GM23338 (cell line): ENCODE measurements around the gene OPRD1. TPM values are rescaled to one million over a fixed set of nuclear protein-coding genes. Genes with fewer than 3 reads are reported as not detected.
"Not testable (repeated sequence)": the region's sequence is repeated elsewhere in the genome, so short reads cannot be mapped to it uniquely, and the experiment has no call there.

Source experiments
- ATAC-seq: fragments of 200-7000 bp; cut with Tn5 transposase; 3 replicates; pipeline ENCODE4 v1.9.1; 2020
- DNase-seq: peaks from one replicate; pipeline ENCODE4 v3.0.0-alpha.2; 2015; ENCODE audit warnings: low spot score
- H2AFZ ChIP-seq: fragments of 200-600 bp; sonication (generic); 2 replicates; pipeline ENCODE4 v1.8.0; 2016; ENCODE audit warnings: antibody characterized with exemption, mild to moderate bottlenecking, moderate library complexity
- H3F3A ChIP-seq: fragments of 200-600 bp; sonication (generic); replicated peaks from 2 replicates; pipeline ENCODE4 v1.8.0; 2017; ENCODE audit warnings: antibody characterized with exemption, mixed run types, low read depth
- H3K27ac ChIP-seq: fragments of 200-600 bp; sonication (generic); 2 replicates; pipeline ENCODE4 v1.6.1; 2016; ENCODE audit warnings: low read depth
- H3K27me3 ChIP-seq: fragments of 200-600 bp; sonication (generic); 2 replicates; pipeline ENCODE4 v1.8.0; 2016; ENCODE audit warnings: mild to moderate bottlenecking, mixed run types, moderate library complexity; ENCODE audit not compliant: insufficient read depth
- H3K36me3 ChIP-seq: fragments of 200-600 bp; sonication (generic); 2 replicates; pipeline ENCODE4 v1.8.0; 2016; ENCODE audit warnings: mild to moderate bottlenecking; ENCODE audit not compliant: insufficient read depth
- H3K4me1 ChIP-seq: fragments of 200-600 bp; sonication (generic); 2 replicates; pipeline ENCODE4 v1.8.0; 2016; ENCODE audit warnings: mild to moderate bottlenecking, moderate library complexity; ENCODE audit not compliant: insufficient read depth
- H3K4me2 ChIP-seq: fragments of 200-600 bp; sonication (generic); 2 replicates; pipeline ENCODE4 v1.7.1; 2017; ENCODE audit warnings: mixed run types
- H3K4me3 ChIP-seq: fragments of 200-600 bp; sonication (generic); 2 replicates; pipeline ENCODE4 v1.6.1; 2016; ENCODE audit warnings: mixed run types
- H3K79me2 ChIP-seq: fragments of 200-600 bp; sonication (generic); replicated peaks from 2 replicates; pipeline ENCODE4 v1.8.0; 2017; ENCODE audit warnings: mild to moderate bottlenecking; ENCODE audit not compliant: insufficient read depth
- H3K9me2 ChIP-seq: fragments of 200-600 bp; sonication (generic); 2 replicates; pipeline ENCODE4 v1.8.0; 2017; ENCODE audit not compliant: insufficient read depth
- H4K20me1 ChIP-seq: fragments of 200-600 bp; sonication (generic); replicated peaks from 2 replicates; pipeline ENCODE4 v1.8.0; 2017; ENCODE audit warnings: mild to moderate bottlenecking; ENCODE audit not compliant: insufficient read depth
- H3K27ac Mint-ChIP-seq: 2 replicates; pipeline ENCODE4 v1.8.0; 2020; ENCODE audit warnings: inconsistent platforms, mild to moderate bottlenecking, moderate library complexity, mixed read lengths
- H3K27me3 Mint-ChIP-seq: 3 replicates; pipeline ENCODE4 v1.8.0; 2022; ENCODE audit warnings: low read depth, mild to moderate bottlenecking, moderate library complexity, mixed read lengths, inconsistent platforms; ENCODE audit not compliant: insufficient read depth, poor library complexity
- H3K36me3 Mint-ChIP-seq: 3 replicates; pipeline ENCODE4 v1.8.0; 2021; ENCODE audit warnings: low read depth, mild to moderate bottlenecking, inconsistent platforms, moderate library complexity, mixed read lengths
- H3K4me1 Mint-ChIP-seq: 3 replicates; pipeline ENCODE4 v1.8.0; 2020; ENCODE audit warnings: mild to moderate bottlenecking, inconsistent platforms, mixed read lengths
- H3K4me3 Mint-ChIP-seq: 3 replicates; pipeline ENCODE4 v1.8.0; 2021; ENCODE audit warnings: moderate library complexity, mild to moderate bottlenecking, inconsistent platforms, mixed read lengths
- H3K9me3 Mint-ChIP-seq: 3 replicates; pipeline ENCODE4 v1.8.0; 2020; ENCODE audit warnings: moderate library complexity, mild to moderate bottlenecking, inconsistent platforms, mixed read lengths
- EZH2phosphoT487 ChIP-seq: fragments of 200-600 bp; sonication (generic); IDR thresholded peaks from one replicate; pipeline ENCODE4 v1.8.1; 2018; ENCODE audit warnings: antibody characterized with exemption; ENCODE audit not compliant: unreplicated experiment
- polyA plus RNA-seq: library from polyadenylated mRNA; unstranded; fragments of >200 nt; fragmentation: Nextera tagmentation; extraction: Ambion mirVana; gene quantifications from 2 replicates; pipeline ENCODE4 v1.2.1, GENCODE V29; 2016
- total RNA-seq: library from RNA; depleted of rRNA; stranded (reverse); fragments of >200 nt; shearing (Covaris generic); gene quantifications from 2 replicates; pipeline ENCODE4 v1.2.3, GENCODE V29; 2014
- TF ChIP-seq, protein P1 (sequence below), 2 experiments: fragments of 200-600 bp in 1 of 2; sonication (generic) in 1 of 2; conservative IDR thresholded peaks; 2 replicates each; pipeline versions ENCODE4 v1.5.1 to v1.6.1; 2016 to 2017; ENCODE audit warnings: antibody characterized with exemption in 2 of 2, low read depth in 2 of 2, mild to moderate bottlenecking in 2 of 2, moderate library complexity in 1 of 2
- TF ChIP-seq, protein P2 (sequence below): fragments of 250-450 bp; sonication (Bioruptor Pico); IDR thresholded peaks from 2 replicates; pipeline ENCODE4 v1.5.0; 2020; ENCODE audit warnings: mild to moderate bottlenecking, moderate library complexity

OPRD1 gene
- total and polyA plus RNA-seq, 2 experiments from 2014 or later, result 0.55 to 2.3 TPM

DNA sequence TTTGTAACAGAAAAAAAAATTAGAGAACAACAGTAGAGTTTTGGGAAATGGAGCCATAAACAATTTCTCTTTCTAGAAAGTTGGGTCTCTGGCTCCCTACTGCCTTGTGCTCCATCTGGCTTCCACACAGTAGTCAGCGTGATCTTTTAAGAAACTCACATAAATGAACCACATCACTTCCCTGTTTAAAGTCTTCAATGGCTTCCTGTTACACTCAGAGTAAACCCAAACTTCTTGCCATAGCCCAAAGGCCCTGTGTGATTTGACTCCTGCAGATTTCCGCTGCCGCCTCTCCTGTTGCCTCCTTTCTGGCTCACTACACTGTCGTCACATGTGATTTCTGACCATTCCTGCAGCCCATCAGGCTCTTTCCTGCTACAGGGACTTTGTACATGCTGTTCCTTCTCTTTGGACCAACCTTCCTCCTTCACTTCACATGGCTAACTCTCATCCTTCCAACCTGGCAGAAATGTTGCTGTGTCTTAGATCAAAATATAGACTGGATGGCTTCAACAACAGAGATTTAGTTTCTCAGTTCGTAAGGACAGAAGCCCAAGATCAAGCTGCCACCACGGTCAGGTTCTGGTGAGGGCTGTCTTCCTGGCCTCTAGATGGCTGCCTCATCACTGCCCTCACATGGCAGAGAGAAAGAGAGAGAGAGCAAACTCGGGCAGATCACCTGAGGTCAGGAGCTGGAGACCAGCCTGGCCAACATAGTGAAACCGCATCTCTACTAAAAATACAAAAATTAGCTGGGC is 34.0 kb downstream of the OPRD1 start (continued):
- TF ChIP-seq, protein P1, sequence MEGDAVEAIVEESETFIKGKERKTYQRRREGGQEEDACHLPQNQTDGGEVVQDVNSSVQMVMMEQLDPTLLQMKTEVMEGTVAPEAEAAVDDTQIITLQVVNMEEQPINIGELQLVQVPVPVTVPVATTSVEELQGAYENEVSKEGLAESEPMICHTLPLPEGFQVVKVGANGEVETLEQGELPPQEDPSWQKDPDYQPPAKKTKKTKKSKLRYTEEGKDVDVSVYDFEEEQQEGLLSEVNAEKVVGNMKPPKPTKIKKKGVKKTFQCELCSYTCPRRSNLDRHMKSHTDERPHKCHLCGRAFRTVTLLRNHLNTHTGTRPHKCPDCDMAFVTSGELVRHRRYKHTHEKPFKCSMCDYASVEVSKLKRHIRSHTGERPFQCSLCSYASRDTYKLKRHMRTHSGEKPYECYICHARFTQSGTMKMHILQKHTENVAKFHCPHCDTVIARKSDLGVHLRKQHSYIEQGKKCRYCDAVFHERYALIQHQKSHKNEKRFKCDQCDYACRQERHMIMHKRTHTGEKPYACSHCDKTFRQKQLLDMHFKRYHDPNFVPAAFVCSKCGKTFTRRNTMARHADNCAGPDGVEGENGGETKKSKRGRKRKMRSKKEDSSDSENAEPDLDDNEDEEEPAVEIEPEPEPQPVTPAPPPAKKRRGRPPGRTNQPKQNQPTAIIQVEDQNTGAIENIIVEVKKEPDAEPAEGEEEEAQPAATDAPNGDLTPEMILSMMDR (conservative IDR thresholded peaks at IDR 0.05; ENCODE audit: low read depth in 2 of 2), result peak; percentile 48 to 67
- TF ChIP-seq, protein P2, sequence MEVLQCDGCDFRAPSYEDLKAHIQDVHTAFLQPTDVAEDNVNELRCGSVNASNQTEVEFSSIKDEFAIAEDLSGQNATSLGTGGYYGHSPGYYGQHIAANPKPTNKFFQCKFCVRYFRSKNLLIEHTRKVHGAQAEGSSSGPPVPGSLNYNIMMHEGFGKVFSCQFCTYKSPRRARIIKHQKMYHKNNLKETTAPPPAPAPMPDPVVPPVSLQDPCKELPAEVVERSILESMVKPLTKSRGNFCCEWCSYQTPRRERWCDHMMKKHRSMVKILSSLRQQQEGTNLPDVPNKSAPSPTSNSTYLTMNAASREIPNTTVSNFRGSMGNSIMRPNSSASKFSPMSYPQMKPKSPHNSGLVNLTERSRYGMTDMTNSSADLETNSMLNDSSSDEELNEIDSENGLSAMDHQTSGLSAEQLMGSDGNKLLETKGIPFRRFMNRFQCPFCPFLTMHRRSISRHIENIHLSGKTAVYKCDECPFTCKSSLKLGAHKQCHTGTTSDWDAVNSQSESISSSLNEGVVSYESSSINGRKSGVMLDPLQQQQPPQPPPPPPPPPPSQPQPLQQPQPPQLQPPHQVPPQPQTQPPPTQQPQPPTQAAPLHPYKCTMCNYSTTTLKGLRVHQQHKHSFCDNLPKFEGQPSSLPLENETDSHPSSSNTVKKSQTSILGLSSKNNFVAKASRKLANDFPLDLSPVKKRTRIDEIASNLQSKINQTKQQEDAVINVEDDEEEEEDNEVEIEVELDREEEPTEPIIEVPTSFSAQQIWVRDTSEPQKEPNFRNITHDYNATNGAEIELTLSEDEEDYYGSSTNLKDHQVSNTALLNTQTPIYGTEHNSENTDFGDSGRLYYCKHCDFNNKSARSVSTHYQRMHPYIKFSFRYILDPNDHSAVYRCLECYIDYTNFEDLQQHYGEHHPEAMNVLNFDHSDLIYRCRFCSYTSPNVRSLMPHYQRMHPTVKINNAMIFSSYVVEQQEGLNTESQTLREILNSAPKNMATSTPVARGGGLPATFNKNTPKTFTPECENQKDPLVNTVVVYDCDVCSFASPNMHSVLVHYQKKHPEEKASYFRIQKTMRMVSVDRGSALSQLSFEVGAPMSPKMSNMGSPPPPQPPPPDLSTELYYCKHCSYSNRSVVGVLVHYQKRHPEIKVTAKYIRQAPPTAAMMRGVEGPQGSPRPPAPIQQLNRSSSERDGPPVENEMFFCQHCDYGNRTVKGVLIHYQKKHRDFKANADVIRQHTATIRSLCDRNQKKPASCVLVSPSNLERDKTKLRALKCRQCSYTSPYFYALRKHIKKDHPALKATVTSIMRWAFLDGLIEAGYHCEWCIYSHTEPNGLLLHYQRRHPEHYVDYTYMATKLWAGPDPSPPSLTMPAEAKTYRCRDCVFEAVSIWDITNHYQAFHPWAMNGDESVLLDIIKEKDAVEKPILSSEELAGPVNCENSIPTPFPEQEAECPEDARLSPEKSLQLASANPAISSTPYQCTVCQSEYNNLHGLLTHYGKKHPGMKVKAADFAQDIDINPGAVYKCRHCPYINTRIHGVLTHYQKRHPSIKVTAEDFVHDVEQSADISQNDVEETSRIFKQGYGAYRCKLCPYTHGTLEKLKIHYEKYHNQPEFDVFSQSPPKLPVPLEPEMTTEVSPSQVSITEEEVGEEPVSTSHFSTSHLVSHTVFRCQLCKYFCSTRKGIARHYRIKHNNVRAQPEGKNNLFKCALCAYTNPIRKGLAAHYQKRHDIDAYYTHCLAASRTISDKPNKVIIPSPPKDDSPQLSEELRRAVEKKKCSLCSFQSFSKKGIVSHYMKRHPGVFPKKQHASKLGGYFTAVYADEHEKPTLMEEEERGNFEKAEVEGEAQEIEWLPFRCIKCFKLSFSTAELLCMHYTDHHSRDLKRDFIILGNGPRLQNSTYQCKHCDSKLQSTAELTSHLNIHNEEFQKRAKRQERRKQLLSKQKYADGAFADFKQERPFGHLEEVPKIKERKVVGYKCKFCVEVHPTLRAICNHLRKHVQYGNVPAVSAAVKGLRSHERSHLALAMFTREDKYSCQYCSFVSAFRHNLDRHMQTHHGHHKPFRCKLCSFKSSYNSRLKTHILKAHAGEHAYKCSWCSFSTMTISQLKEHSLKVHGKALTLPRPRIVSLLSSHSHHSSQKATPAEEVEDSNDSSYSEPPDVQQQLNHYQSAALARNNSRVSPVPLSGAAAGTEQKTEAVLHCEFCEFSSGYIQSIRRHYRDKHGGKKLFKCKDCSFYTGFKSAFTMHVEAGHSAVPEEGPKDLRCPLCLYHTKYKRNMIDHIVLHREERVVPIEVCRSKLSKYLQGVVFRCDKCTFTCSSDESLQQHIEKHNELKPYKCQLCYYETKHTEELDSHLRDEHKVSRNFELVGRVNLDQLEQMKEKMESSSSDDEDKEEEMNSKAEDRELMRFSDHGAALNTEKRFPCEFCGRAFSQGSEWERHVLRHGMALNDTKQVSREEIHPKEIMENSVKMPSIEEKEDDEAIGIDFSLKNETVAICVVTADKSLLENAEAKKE, result peak; percentile 52
- TF ChIP-seq EZH2phosphoT487, result no peak

DNA sequence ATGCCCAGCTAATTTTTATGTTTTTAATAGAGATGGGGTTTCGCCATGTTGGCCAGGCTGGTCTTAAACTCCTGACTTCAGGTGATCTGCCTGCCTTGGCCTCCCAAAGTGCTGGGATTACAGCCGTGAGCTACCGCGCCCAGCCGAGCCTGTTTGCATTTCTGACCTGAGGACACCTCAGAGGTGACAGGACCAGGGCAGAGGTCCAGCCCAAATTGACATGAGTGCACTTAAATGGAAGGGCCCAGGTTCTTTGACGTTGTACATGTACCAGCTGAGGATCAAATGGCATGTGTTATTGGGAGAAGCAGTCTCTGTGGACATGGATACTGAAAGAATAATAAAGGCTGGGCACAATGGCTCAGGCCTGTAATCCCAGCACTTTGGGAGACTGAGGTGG is 35.2 kb downstream of the OPRD1 start:
- H3K9me2 ChIP-seq, H3K4me1 Mint-ChIP-seq, ATAC-seq, H3K27ac Mint-ChIP-seq, H3K36me3 ChIP-seq, H3K27me3 ChIP-seq, H3K27ac ChIP-seq, H3K4me1 ChIP-seq, DNase-seq, H3K4me2 ChIP-seq, H3K36me3 Mint-ChIP-seq, H3K4me3 ChIP-seq, H4K20me1 ChIP-seq, H3K9me3 Mint-ChIP-seq, H2AFZ ChIP-seq, H3K79me2 ChIP-seq, H3K27me3 Mint-ChIP-seq, H3F3A ChIP-seq, H3K4me3 Mint-ChIP-seq: not testable (repeated sequence)
